PFSK-1 (cell line): ENCODE results near the gene BACH1.

Source experiments
- POLR2AphosphoS5 ChIP-seq: IDR thresholded peaks from 2 replicates; pipeline ENCODE4 v1.6.1; 2012; ENCODE audit warnings: low read depth, mild to moderate bottlenecking, control low read depth, low read length, moderate library complexity
- SIN3A ChIP-seq: IDR thresholded peaks from 2 replicates; pipeline ENCODE4 v1.6.1; 2012; ENCODE audit warnings: mild to moderate bottlenecking, low read length, moderate library complexity, borderline replicate concordance; ENCODE audit not compliant: insufficient read depth
- TAF1 ChIP-seq: IDR thresholded peaks from 2 replicates; pipeline ENCODE4 v1.6.1; 2012; ENCODE audit warnings: low read length, control low read depth, borderline replicate concordance; ENCODE audit not compliant: insufficient read depth
- TF ChIP-seq, protein P1 (sequence below), 2 experiments: IDR thresholded peaks; 2 replicates each; pipeline versions ENCODE4 v1.6.1 to v1.8.0; 2011 to 2012; ENCODE audit warnings: low read depth in 2 of 2, low read length in 2 of 2, control low read depth in 1 of 2, inconsistent platforms in 1 of 2, mild to moderate bottlenecking in 1 of 2, moderate library complexity in 1 of 2; ENCODE audit not compliant: insufficient read depth in 1 of 2

DNA sequence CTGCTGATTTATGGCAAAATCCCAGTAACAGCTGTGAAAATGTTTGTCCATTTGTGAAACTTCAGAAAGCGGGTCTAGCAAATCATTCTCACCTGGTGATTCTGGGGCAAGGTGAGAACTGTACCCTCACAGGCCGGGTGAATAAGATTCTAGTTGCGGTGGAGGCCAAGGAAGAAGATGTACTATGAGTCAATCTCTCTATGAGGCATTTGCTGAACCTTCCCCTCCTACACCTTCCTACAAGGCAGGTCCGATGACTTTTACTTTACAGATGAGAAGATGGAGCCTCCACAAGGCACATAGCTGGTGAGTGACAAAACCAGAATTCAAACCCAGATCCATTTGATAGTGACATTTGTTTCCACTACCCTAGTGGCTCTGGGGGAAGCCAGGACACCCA, 72.7 kb downstream of the BACH1 start:
- no peak for TF ChIP-seq POLR2AphosphoS5
- no peak for TF ChIP-seq SIN3A
- TF ChIP-seq TAF1: no peak
- TF ChIP-seq, protein P1, sequence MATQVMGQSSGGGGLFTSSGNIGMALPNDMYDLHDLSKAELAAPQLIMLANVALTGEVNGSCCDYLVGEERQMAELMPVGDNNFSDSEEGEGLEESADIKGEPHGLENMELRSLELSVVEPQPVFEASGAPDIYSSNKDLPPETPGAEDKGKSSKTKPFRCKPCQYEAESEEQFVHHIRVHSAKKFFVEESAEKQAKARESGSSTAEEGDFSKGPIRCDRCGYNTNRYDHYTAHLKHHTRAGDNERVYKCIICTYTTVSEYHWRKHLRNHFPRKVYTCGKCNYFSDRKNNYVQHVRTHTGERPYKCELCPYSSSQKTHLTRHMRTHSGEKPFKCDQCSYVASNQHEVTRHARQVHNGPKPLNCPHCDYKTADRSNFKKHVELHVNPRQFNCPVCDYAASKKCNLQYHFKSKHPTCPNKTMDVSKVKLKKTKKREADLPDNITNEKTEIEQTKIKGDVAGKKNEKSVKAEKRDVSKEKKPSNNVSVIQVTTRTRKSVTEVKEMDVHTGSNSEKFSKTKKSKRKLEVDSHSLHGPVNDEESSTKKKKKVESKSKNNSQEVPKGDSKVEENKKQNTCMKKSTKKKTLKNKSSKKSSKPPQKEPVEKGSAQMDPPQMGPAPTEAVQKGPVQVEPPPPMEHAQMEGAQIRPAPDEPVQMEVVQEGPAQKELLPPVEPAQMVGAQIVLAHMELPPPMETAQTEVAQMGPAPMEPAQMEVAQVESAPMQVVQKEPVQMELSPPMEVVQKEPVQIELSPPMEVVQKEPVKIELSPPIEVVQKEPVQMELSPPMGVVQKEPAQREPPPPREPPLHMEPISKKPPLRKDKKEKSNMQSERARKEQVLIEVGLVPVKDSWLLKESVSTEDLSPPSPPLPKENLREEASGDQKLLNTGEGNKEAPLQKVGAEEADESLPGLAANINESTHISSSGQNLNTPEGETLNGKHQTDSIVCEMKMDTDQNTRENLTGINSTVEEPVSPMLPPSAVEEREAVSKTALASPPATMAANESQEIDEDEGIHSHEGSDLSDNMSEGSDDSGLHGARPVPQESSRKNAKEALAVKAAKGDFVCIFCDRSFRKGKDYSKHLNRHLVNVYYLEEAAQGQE (IDR thresholded peaks at IDR 0.05; ENCODE audit: insufficient read depth in 1 of 2, low read depth in 2 of 2, low read length in 2 of 2): no peak
